K562 (cell line): ENCODE measurements around the gene AHCYL1. TPM values are rescaled to one million over a fixed set of nuclear protein-coding genes. Genes with fewer than 3 reads are reported as not detected.
A peak's percentile ranks its signal among the peaks of the same experiment; 100 is the strongest.

Source experiments
- CTBP1 ChIP-seq: fragments of 450-650 bp; IDR thresholded peaks from 2 replicates; pipeline ENCODE4 v1.6.1; 2016; ENCODE audit warnings: borderline replicate concordance
- GATAD2B ChIP-seq: fragments of 450-650 bp; IDR thresholded peaks from 2 replicates; pipeline ENCODE4 v1.6.1; 2017; ENCODE audit warnings: mild to moderate bottlenecking, borderline replicate concordance
- HDGF ChIP-seq: fragments of 450-650 bp; IDR thresholded peaks from 2 replicates; pipeline ENCODE4 v1.6.1; 2016
- ILK ChIP-seq: fragments of 450-650 bp; IDR thresholded peaks from 2 replicates; pipeline ENCODE4 v1.6.1; 2016; ENCODE audit warnings: missing genetic modification characterization, low read depth, mild to moderate bottlenecking, missing compliant biosample characterization, moderate library complexity, borderline replicate concordance
- NFIX ChIP-seq: fragments of 250-450 bp; sonication (Bioruptor Pico); IDR thresholded peaks from 2 replicates; pipeline ENCODE4 v1.4.0; 2020; ENCODE audit warnings: low read depth, mild to moderate bottlenecking, moderate library complexity
- SIN3B ChIP-seq: fragments of 450-650 bp; IDR thresholded peaks from 2 replicates; pipeline ENCODE4 v1.6.1; 2017; ENCODE audit warnings: low read depth, mild to moderate bottlenecking, moderate library complexity
- SREBF2 ChIP-seq: sonication (generic); formaldehyde crosslinking; IDR thresholded peaks from 2 replicates; pipeline ENCODE4 v1.4.0; 2020; ENCODE audit warnings: mild to moderate bottlenecking, missing genetic modification reagents
- ZNF133 ChIP-seq: fragments of 250-450 bp; sonication (Bioruptor Pico); IDR thresholded peaks from 2 replicates; pipeline ENCODE4 v1.4.0; 2020; ENCODE audit warnings: mild to moderate bottlenecking
- ZNF431 ChIP-seq: sonication (generic); formaldehyde crosslinking; IDR thresholded peaks from 2 replicates; pipeline ENCODE4 v1.8.0; 2022; ENCODE audit warnings: mild to moderate bottlenecking, missing genetic modification reagents
- ZNF780A ChIP-seq: fragments of 250-450 bp; sonication (Bioruptor Pico); IDR thresholded peaks from 2 replicates; pipeline ENCODE4 v1.5.0; 2021; ENCODE audit warnings: mild to moderate bottlenecking
- polyA plus RNA-seq, 8 experiments: library from polyadenylated mRNA; depleted of rRNA in 4 of 8; stranded (reverse) in 5 of 8; unstranded in 3 of 8; fragments of >200 nt; fragmentation: Nextera tagmentation in 2 of 8; fragmentation: Illumina TruSeq in 1 of 8; extraction: Ambion mirVana in 2 of 8; extraction: Trizol in 1 of 8; gene quantifications; 2 replicates each; pipeline versions ENCODE4 v1.2.1 to v1.2.3, GENCODE V29; 2011 to 2014; ENCODE audit warnings: inconsistent platforms in 1 of 8, missing spikeins in 1 of 8
- total RNA-seq, 7 experiments: library from RNA; depleted of rRNA in 6 of 7; stranded (reverse); fragments of >200 nt in 6 of 7; fragmentation: Illumina TruSeq in 2 of 7; extraction: Trizol in 2 of 7; gene quantifications; 2 replicates each; pipeline versions ENCODE4 v1.2.1 to v1.2.3, GENCODE V29; 2011 to 2021; ENCODE audit warnings: low replicate concordance in 1 of 7
- TF ChIP-seq, protein P1 (sequence below), 2 experiments: fragments of 450-650 bp in 1 of 2; sonication (generic) in 1 of 2; formaldehyde crosslinking in 1 of 2; IDR thresholded peaks; 2 replicates each; pipeline versions ENCODE4 v1.7.1 to v1.9.0; 2016 to 2022; ENCODE audit warnings: inconsistent platforms in 1 of 2, mild to moderate bottlenecking in 1 of 2, missing genetic modification reagents in 1 of 2
- TF ChIP-seq, protein P2 (sequence below): fragments of 450-650 bp; IDR thresholded peaks from 2 replicates; pipeline ENCODE4 v1.6.1; 2017; ENCODE audit warnings: antibody characterized with exemption
- TF ChIP-seq, protein P3 (sequence below): fragments of 250-450 bp; sonication (Bioruptor Pico); IDR thresholded peaks from 2 replicates; pipeline ENCODE4 v1.8.0; 2021; ENCODE audit warnings: borderline replicate concordance, mild to moderate bottlenecking, moderate library complexity; ENCODE audit not compliant: poor library complexity, severe bottlenecking
- TF ChIP-seq, protein P4 (sequence below): fragments of 450-650 bp; IDR thresholded peaks from 2 replicates; pipeline ENCODE4 v1.6.1; 2016; ENCODE audit warnings: borderline replicate concordance

The AHCYL1 gene
- total and polyA plus RNA-seq, 9 of the 15 experiments (the other 6 are each of a cell fraction or from before 2014, with no cell fraction given) = 27.3 to 118 (median 44.5) TPM

DNA sequence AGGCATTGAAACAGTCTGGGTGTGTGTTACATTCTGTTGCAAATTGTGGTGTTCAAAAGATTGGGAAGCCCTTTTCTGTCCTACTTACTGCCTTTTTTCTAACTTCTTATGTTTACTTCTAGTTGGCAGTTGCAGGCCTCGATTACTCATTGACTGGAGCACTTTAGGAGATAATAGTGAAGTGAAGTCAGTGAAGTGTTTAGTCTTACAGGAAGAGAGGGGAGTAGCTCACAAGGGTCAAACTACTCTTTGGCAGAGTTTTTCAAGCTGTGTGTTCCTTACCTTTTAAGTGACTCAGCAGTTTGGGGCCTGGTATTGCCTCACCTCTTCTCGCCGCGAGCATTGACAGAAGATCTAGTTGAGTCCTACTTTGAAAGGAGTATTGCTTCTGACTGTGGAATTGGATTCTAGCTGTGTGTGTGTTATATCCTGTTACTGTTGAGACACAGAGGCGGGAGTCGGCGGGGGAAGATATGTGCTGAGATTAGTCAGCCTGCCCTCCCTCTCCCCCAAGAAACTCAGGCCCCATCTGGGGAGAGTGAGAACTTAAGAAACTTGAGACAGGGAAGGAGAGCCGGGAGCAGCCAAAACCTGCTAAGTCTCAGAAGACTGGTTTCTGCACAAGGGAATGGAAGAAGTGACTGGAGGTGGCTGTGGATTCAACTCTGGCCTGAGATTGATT, 19.3 kb downstream of the AHCYL1 start (continued):
- TF ChIP-seq, protein P1, sequence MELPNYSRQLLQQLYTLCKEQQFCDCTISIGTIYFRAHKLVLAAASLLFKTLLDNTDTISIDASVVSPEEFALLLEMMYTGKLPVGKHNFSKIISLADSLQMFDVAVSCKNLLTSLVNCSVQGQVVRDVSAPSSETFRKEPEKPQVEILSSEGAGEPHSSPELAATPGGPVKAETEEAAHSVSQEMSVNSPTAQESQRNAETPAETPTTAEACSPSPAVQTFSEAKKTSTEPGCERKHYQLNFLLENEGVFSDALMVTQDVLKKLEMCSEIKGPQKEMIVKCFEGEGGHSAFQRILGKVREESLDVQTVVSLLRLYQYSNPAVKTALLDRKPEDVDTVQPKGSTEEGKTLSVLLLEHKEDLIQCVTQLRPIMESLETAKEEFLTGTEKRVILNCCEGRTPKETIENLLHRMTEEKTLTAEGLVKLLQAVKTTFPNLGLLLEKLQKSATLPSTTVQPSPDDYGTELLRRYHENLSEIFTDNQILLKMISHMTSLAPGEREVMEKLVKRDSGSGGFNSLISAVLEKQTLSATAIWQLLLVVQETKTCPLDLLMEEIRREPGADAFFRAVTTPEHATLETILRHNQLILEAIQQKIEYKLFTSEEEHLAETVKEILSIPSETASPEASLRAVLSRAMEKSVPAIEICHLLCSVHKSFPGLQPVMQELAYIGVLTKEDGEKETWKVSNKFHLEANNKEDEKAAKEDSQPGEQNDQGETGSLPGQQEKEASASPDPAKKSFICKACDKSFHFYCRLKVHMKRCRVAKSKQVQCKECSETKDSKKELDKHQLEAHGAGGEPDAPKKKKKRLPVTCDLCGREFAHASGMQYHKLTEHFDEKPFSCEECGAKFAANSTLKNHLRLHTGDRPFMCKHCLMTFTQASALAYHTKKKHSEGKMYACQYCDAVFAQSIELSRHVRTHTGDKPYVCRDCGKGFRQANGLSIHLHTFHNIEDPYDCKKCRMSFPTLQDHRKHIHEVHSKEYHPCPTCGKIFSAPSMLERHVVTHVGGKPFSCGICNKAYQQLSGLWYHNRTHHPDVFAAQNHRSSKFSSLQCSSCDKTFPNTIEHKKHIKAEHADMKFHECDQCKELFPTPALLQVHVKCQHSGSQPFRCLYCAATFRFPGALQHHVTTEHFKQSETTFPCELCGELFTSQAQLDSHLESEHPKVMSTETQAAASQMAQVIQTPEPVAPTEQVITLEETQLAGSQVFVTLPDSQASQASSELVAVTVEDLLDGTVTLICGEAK (IDR thresholded peaks at IDR 0.05) = no peak
- TF ChIP-seq, protein P1 (CRISPR knock-in tag; IDR thresholded peaks at IDR 0.05) = no peak
- TF ChIP-seq ILK (tag) = no peak
- TF ChIP-seq, protein P2, sequence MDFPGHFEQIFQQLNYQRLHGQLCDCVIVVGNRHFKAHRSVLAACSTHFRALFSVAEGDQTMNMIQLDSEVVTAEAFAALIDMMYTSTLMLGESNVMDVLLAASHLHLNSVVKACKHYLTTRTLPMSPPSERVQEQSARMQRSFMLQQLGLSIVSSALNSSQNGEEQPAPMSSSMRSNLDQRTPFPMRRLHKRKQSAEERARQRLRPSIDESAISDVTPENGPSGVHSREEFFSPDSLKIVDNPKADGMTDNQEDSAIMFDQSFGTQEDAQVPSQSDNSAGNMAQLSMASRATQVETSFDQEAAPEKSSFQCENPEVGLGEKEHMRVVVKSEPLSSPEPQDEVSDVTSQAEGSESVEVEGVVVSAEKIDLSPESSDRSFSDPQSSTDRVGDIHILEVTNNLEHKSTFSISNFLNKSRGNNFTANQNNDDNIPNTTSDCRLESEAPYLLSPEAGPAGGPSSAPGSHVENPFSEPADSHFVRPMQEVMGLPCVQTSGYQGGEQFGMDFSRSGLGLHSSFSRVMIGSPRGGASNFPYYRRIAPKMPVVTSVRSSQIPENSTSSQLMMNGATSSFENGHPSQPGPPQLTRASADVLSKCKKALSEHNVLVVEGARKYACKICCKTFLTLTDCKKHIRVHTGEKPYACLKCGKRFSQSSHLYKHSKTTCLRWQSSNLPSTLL = no peak
- TF ChIP-seq ZNF431 (CRISPR knock-in tag) = no peak
- no peak for TF ChIP-seq SIN3B
- TF ChIP-seq NFIX = no peak
- peak; percentile 67 for TF ChIP-seq CTBP1
- no peak for TF ChIP-seq HDGF
- TF ChIP-seq ZNF780A = no peak
- peak; percentile 11; the same call in 1 of the 2 replicates for TF ChIP-seq GATAD2B
- TF ChIP-seq, protein P3, sequence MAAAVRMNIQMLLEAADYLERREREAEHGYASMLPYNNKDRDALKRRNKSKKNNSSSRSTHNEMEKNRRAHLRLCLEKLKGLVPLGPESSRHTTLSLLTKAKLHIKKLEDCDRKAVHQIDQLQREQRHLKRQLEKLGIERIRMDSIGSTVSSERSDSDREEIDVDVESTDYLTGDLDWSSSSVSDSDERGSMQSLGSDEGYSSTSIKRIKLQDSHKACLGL (CRISPR knock-in tag) = no peak
- TF ChIP-seq ZNF133 (CRISPR knock-in tag) = no peak
- TF ChIP-seq SREBF2 (CRISPR knock-in tag) = no peak
- TF ChIP-seq, protein P4, sequence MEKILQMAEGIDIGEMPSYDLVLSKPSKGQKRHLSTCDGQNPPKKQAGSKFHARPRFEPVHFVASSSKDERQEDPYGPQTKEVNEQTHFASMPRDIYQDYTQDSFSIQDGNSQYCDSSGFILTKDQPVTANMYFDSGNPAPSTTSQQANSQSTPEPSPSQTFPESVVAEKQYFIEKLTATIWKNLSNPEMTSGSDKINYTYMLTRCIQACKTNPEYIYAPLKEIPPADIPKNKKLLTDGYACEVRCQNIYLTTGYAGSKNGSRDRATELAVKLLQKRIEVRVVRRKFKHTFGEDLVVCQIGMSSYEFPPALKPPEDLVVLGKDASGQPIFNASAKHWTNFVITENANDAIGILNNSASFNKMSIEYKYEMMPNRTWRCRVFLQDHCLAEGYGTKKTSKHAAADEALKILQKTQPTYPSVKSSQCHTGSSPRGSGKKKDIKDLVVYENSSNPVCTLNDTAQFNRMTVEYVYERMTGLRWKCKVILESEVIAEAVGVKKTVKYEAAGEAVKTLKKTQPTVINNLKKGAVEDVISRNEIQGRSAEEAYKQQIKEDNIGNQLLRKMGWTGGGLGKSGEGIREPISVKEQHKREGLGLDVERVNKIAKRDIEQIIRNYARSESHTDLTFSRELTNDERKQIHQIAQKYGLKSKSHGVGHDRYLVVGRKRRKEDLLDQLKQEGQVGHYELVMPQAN = no peak
